Fibroblast of peridontal ligament (primary cell): Measurements from ENCODE around the gene ZDHHC11B.

Experiments
- DNase-seq: peaks from one replicate; pipeline ENCODE4 v3.0.0-alpha.2; 2010; ENCODE audit errors: extremely low read depth

Gene ZDHHC11B

GRCh38 chr5:660491-661030 is 124.0 kb downstream of the ZDHHC11B start:
- DNase-seq = no peak
